GM12878 (cell line): Measurements from ENCODE around the gene MUC7. TPM values are rescaled to one million over a fixed set of nuclear protein-coding genes. Genes with fewer than 3 reads are reported as not detected.

Experiments
- CEBPB ChIP-seq, 2 experiments: fragments of 150-350 bp in 1 of 2; IDR thresholded peaks; 2 replicates each; pipeline ENCODE4 v1.6.1; 2012 to 2014; ENCODE audit warnings: low read depth in 2 of 2, low read length in 2 of 2, borderline replicate concordance in 1 of 2, inconsistent platforms in 1 of 2
- CHD2 ChIP-seq: IDR thresholded peaks from 2 replicates; pipeline ENCODE4 v1.6.1; 2011; ENCODE audit warnings: low read depth, low read length, improper control_type of control experiment, borderline replicate concordance
- YBX1 ChIP-seq: fragments of 450-650 bp; IDR thresholded peaks from 2 replicates; pipeline ENCODE4 v1.6.1; 2016; ENCODE audit warnings: antibody characterized with exemption
- YY1 ChIP-seq: IDR thresholded peaks from 2 replicates; pipeline ENCODE4 v1.6.1; 2011; ENCODE audit warnings: low read depth, mild to moderate bottlenecking, low read length
- ZSCAN29 ChIP-seq: fragments of 450-650 bp; IDR thresholded peaks from 2 replicates; pipeline ENCODE4 v1.6.1; 2017; ENCODE audit warnings: mild to moderate bottlenecking, moderate library complexity
- polyA plus RNA-seq, 11 experiments: library from polyadenylated mRNA; depleted of rRNA in 4 of 11; unstranded in 6 of 11; stranded (reverse) in 5 of 11; fragments of >200 nt; fragmentation: Nextera tagmentation in 4 of 11; fragmentation: Illumina TruSeq in 1 of 11; extraction: Ambion mirVana in 4 of 11; extraction: Trizol in 1 of 11; gene quantifications; 1 replicate in 1 of 11; 2 replicates in 10 of 11; pipeline versions ENCODE4 v1.2.1 to v1.2.3, GENCODE V29; 2011 to 2016; ENCODE audit warnings: inconsistent platforms in 2 of 11, missing spikeins in 2 of 11, low read depth in 1 of 11
- total RNA-seq, 4 experiments: library from RNA; depleted of rRNA in 3 of 4; stranded (reverse); fragments of >200 nt in 3 of 4; fragmentation: Illumina TruSeq in 1 of 4; extraction: Trizol in 1 of 4; gene quantifications; 2 replicates each; pipeline versions ENCODE4 v1.2.1 to v1.2.3, GENCODE V29; 2013 to 2021
- TF ChIP-seq, protein P1 (sequence below): fragments of 450-650 bp; IDR thresholded peaks from 2 replicates; pipeline ENCODE4 v1.6.1; 2017; ENCODE audit warnings: antibody characterized with exemption, mild to moderate bottlenecking, moderate library complexity
- TF ChIP-seq, protein P2 (sequence below): fragments of 150-350 bp; IDR thresholded peaks from 2 replicates; pipeline ENCODE4 v1.6.1; 2016; ENCODE audit warnings: low read depth, low read length
- TF ChIP-seq, protein P3 (sequence below): fragments of 450-650 bp; IDR thresholded peaks from 2 replicates; pipeline ENCODE4 v1.6.1; 2017; ENCODE audit warnings: mild to moderate bottlenecking
- TF ChIP-seq, protein P4 (sequence below): fragments of 450-650 bp; IDR thresholded peaks from 2 replicates; pipeline ENCODE4 v1.6.1; 2017; ENCODE audit warnings: mild to moderate bottlenecking, moderate library complexity

MUC7 gene
- total and polyA plus RNA-seq, 10 of the 15 experiments (the other 5 are each of a cell fraction or from before 2014, with no cell fraction given), result not detected

DNA sequence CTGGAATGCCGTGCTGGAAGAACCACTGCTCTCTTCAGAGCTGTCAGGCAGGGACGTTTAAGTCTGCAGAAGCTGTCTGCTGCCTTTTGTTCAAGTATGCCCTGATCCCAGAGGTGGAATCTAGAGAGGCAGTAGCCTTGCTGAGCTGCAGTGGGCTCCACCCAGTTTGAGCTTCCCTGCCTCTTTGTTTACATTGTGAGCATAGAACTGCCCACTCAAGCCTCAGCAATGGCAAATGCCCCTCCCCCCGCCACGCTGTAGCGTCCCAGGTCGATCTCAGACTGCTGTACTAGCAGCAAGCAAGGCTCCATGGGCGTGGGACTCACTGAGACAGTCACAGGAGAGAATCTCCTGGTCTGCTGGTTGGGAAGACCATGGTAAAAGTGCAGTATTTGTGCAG lies 34.8 kb upstream of the MUC7 start (continued):
- TF ChIP-seq, protein P1, sequence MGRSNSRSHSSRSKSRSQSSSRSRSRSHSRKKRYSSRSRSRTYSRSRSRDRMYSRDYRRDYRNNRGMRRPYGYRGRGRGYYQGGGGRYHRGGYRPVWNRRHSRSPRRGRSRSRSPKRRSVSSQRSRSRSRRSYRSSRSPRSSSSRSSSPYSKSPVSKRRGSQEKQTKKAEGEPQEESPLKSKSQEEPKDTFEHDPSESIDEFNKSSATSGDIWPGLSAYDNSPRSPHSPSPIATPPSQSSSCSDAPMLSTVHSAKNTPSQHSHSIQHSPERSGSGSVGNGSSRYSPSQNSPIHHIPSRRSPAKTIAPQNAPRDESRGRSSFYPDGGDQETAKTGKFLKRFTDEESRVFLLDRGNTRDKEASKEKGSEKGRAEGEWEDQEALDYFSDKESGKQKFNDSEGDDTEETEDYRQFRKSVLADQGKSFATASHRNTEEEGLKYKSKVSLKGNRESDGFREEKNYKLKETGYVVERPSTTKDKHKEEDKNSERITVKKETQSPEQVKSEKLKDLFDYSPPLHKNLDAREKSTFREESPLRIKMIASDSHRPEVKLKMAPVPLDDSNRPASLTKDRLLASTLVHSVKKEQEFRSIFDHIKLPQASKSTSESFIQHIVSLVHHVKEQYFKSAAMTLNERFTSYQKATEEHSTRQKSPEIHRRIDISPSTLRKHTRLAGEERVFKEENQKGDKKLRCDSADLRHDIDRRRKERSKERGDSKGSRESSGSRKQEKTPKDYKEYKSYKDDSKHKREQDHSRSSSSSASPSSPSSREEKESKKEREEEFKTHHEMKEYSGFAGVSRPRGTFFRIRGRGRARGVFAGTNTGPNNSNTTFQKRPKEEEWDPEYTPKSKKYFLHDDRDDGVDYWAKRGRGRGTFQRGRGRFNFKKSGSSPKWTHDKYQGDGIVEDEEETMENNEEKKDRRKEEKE, result no peak
- TF ChIP-seq ZSCAN29, result no peak
- TF ChIP-seq CHD2, result no peak
- no peak for TF ChIP-seq YY1
- TF ChIP-seq, protein P2, sequence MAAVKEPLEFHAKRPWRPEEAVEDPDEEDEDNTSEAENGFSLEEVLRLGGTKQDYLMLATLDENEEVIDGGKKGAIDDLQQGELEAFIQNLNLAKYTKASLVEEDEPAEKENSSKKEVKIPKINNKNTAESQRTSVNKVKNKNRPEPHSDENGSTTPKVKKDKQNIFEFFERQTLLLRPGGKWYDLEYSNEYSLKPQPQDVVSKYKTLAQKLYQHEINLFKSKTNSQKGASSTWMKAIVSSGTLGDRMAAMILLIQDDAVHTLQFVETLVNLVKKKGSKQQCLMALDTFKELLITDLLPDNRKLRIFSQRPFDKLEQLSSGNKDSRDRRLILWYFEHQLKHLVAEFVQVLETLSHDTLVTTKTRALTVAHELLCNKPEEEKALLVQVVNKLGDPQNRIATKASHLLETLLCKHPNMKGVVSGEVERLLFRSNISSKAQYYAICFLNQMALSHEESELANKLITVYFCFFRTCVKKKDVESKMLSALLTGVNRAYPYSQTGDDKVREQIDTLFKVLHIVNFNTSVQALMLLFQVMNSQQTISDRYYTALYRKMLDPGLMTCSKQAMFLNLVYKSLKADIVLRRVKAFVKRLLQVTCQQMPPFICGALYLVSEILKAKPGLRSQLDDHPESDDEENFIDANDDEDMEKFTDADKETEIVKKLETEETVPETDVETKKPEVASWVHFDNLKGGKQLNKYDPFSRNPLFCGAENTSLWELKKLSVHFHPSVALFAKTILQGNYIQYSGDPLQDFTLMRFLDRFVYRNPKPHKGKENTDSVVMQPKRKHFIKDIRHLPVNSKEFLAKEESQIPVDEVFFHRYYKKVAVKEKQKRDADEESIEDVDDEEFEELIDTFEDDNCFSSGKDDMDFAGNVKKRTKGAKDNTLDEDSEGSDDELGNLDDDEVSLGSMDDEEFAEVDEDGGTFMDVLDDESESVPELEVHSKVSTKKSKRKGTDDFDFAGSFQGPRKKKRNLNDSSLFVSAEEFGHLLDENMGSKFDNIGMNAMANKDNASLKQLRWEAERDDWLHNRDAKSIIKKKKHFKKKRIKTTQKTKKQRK, result no peak
- no peak for TF ChIP-seq CEBPB (IDR thresholded peaks at IDR 0.05; ENCODE audit: borderline replicate concordance in 1 of 2, low read depth in 2 of 2, low read length in 2 of 2)
- TF ChIP-seq YBX1, result no peak
- TF ChIP-seq, protein P3, sequence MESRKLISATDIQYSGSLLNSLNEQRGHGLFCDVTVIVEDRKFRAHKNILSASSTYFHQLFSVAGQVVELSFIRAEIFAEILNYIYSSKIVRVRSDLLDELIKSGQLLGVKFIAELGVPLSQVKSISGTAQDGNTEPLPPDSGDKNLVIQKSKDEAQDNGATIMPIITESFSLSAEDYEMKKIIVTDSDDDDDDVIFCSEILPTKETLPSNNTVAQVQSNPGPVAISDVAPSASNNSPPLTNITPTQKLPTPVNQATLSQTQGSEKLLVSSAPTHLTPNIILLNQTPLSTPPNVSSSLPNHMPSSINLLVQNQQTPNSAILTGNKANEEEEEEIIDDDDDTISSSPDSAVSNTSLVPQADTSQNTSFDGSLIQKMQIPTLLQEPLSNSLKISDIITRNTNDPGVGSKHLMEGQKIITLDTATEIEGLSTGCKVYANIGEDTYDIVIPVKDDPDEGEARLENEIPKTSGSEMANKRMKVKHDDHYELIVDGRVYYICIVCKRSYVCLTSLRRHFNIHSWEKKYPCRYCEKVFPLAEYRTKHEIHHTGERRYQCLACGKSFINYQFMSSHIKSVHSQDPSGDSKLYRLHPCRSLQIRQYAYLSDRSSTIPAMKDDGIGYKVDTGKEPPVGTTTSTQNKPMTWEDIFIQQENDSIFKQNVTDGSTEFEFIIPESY, result no peak
- TF ChIP-seq, protein P4, sequence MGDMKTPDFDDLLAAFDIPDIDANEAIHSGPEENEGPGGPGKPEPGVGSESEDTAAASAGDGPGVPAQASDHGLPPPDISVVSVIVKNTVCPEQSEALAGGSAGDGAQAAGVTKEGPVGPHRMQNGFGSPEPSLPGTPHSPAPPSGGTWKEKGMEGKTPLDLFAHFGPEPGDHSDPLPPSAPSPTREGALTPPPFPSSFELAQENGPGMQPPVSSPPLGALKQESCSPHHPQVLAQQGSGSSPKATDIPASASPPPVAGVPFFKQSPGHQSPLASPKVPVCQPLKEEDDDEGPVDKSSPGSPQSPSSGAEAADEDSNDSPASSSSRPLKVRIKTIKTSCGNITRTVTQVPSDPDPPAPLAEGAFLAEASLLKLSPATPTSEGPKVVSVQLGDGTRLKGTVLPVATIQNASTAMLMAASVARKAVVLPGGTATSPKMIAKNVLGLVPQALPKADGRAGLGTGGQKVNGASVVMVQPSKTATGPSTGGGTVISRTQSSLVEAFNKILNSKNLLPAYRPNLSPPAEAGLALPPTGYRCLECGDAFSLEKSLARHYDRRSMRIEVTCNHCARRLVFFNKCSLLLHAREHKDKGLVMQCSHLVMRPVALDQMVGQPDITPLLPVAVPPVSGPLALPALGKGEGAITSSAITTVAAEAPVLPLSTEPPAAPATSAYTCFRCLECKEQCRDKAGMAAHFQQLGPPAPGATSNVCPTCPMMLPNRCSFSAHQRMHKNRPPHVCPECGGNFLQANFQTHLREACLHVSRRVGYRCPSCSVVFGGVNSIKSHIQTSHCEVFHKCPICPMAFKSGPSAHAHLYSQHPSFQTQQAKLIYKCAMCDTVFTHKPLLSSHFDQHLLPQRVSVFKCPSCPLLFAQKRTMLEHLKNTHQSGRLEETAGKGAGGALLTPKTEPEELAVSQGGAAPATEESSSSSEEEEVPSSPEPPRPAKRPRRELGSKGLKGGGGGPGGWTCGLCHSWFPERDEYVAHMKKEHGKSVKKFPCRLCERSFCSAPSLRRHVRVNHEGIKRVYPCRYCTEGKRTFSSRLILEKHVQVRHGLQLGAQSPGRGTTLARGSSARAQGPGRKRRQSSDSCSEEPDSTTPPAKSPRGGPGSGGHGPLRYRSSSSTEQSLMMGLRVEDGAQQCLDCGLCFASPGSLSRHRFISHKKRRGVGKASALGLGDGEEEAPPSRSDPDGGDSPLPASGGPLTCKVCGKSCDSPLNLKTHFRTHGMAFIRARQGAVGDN, result no peak
